ENCODE results near the gene SLC4A2.
"Not testable (repeated sequence)": the region's sequence is repeated elsewhere in the genome, so short reads cannot be mapped to it uniquely, and the experiment has no call there.

SLC4A2 gene

DNA sequence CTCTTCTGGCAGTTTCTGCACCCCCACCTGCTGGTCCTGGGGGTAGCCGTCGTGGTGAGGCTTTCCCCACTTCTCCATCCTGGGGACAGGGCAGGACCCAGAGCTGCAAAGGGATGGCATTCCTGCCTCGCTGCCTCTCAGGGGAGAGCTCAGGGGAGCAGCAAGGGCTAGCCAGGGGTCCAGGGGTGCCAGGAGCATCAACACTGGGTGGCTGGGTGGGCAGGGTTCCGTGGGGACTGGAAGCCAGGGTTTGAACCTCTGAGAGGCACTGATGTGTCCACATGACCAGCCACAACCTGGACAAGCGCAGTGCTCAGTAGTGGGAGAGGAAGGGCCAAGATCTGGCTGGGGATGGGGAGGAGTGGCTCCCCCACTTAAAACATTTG, 25.5 kb upstream of the SLC4A2 start:
- H3K27ac ChIP-seq (ENCODE audit: insufficient read depth, low read depth, low read length, poor library complexity, severe bottlenecking) = no peak overlapping the region
- H3K36me3 ChIP-seq (ENCODE audit: control insufficient read depth, insufficient read depth, low read length) = no peaks in the 10 kb centered on the region
- 90% methylated on average over 5 of the region's 5 CpGs for WGBS, 2 experiments
- no peaks in the 10 kb centered on the region for H3K27me3 ChIP-seq (ENCODE audit: control insufficient read depth, insufficient read depth, low read length, poor library complexity, severe bottlenecking)
- H3K4me1 ChIP-seq (ENCODE audit: control insufficient read depth, insufficient read depth, low read length) = no peaks in the 10 kb centered on the region
- no peaks in the 10 kb centered on the region for H3K9me3 ChIP-seq (ENCODE audit: control insufficient read depth, low read length)
- H3K4me3 ChIP-seq (ENCODE audit: insufficient read depth, low read depth, low read length) = no peak overlapping the region

DNA sequence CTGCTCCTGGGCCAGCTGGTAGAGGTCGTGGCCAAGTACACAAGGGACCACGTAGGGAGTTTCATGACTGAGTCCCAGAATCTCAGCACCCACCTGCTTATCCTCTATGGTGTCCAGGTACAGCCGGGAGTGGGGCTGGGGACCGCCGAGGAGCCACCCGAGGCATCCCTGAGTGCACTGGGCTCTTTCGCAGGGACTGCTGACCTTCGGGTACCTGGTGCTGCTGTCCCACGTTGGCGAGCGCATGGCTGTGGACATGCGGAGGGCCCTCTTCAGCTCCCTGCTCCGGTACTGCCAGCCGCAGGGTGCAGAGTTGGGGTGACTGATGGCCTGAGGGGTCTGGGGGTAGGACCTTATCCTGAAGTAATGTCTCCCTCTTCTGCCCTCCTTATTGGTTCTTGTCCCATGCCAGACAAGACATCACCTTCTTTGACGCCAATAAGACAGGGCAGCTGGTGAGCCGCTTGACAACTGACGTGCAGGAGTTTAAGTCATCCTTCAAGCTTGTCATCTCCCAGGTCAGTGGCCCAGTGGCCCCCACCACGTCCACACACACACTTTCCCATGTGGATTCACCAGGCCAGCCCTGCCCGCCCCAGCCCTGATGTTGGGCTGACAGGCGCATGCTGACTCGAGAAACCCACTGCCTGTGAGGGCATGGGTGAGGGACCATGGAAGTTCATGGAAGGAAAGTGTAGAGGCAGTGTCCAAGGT, 24.9 kb upstream of the SLC4A2 start:
- 94 to 95% methylated on average over 21 of the region's 21 CpGs for WGBS, 2 experiments

DNA sequence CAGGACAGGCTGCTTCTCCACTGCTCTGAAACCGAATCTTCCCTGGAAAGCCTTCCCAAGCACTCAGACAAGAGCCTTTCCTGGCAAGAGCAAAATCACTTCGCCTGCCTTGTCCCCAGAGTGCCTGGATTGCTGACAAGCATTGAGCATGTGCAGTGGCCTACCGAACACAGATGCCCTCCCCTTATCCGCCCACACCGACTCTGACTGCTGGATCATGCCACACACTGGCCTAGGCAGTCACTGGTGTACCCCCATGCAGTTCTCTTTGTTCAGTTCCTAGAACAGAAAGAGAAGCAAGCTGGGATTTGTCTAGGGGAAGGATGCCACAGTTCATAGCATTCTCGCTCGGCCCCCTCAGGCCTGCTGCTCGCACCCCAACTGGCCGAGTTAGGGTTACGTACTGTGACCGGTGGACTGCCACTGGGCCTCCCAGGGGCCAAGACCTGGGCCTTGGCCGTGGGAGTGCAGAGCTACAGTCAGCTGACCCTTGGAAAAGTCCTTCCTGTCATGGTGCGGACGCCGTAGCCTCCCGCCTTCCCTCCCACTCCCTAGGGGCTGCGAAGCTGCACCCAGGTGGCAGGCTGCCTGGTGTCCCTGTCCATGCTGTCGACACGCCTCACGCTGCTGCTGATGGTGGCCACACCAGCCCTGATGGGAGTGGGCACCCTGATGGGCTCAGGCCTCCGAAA, 24.2 kb upstream of the SLC4A2 start:
- no peak overlapping the region for H3K27ac ChIP-seq (ENCODE audit: insufficient read depth, low read depth, low read length, poor library complexity, severe bottlenecking)
- 92 to 93% methylated on average over 21 of the region's 21 CpGs for WGBS, 2 experiments
- H3K27me3 ChIP-seq (ENCODE audit: control insufficient read depth, insufficient read depth, low read length, poor library complexity, severe bottlenecking) = no peaks in the 10 kb centered on the region
- H3K36me3 ChIP-seq (ENCODE audit: control insufficient read depth, insufficient read depth, low read length) = no peaks in the 10 kb centered on the region
- no peaks in the 10 kb centered on the region for H3K4me1 ChIP-seq (ENCODE audit: control insufficient read depth, insufficient read depth, low read length)
- no peak overlapping the region for H3K4me3 ChIP-seq (ENCODE audit: insufficient read depth, low read depth, low read length)
- no peaks in the 10 kb centered on the region for H3K9me3 ChIP-seq (ENCODE audit: control insufficient read depth, low read length)

More for the DNA sequence above, 24.9 kb upstream of the SLC4A2 start:
- no peaks in the 10 kb centered on the region for H3K4me1 ChIP-seq (ENCODE audit: control insufficient read depth, insufficient read depth, low read length)
- no peaks in the 10 kb centered on the region for H3K36me3 ChIP-seq (ENCODE audit: control insufficient read depth, insufficient read depth, low read length)
- no peak overlapping the region for H3K27ac ChIP-seq (ENCODE audit: insufficient read depth, low read depth, low read length, poor library complexity, severe bottlenecking)
- no peaks in the 10 kb centered on the region for H3K27me3 ChIP-seq (ENCODE audit: control insufficient read depth, insufficient read depth, low read length, poor library complexity, severe bottlenecking)
- H3K9me3 ChIP-seq (ENCODE audit: control insufficient read depth, low read length) = no peaks in the 10 kb centered on the region
- H3K4me3 ChIP-seq (ENCODE audit: insufficient read depth, low read depth, low read length) = no peak overlapping the region

DNA sequence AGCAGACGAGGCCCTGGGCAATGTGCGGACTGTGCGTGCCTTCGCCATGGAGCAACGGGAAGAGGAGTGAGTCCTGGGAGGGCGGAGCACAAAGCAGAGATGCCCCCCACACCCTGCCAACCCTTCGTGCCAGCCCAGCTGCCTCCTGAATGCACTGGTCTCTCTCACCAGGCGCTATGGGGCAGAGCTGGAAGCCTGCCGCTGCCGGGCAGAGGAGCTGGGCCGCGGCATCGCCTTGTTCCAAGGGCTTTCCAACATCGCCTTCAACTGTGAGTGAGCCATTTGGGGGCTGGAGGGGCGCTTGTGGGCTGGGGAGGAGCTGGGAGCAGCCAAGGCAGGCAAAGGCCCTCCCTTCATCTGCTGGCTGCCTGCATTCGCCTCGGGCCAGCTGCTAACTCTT, 23.5 kb upstream of the SLC4A2 start:
- Histone ChIP-seq H3K4me3 (ENCODE audit: insufficient read depth, low read depth, low read length) (no peak overlapping the region), H3K27me3 (ENCODE audit: control insufficient read depth, insufficient read depth, low read length, poor library complexity, severe bottlenecking) (no peaks in the 10 kb centered on the region), H3K9me3 (ENCODE audit: control insufficient read depth, low read length) (no peaks in the 10 kb centered on the region), H3K27ac (ENCODE audit: insufficient read depth, low read depth, low read length, poor library complexity, severe bottlenecking) (no peak overlapping the region), H3K36me3 (ENCODE audit: control insufficient read depth, insufficient read depth, low read length) (no peaks in the 10 kb centered on the region), H3K4me1 (ENCODE audit: control insufficient read depth, insufficient read depth, low read length) (no peaks in the 10 kb centered on the region)
- WGBS, 2 experiments = 95 to 96% methylated on average over 17 of the region's 17 CpGs

DNA sequence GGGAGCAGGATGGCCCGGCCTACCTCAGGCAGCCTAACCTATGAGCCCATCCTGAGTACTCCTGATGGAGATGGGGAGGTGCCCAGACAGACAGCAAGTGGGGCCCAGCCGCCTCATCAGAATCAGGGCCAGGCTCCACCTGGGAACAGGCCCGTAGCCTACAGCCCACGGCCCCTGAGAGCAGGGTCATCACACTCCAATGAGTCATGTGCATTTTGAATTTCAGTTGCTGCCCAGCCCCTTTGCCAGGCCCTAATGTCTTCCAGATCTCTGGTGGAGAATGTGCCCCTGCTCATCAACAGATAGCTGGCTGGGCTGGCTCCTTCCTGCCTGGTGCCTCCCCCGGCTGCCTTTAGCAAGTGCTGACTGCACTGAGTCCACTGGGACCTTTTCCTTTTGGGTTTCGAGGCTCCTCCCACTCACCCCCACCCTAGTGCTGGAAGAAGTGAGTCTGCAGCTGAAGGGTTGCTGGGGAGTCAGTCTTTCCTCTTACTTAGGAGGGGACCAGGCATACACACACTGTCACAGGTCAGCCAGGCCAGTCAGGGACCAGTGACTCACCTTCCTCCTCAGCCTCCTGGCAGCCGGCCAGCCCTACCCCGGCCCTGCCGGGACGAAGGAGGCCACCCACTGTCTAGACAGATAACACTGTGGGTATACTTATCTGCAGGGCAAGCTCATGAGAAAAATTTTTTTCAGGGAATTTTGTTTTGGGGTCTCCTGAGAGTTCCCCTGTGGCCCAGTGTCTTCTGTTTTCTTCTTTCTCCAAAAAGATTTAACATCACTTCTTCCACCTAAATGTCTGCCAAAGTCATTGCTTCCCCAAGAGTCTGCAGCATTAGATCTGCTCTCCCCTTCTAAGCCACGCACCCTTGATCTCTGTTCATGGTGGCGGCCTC, 20.2 kb upstream of the SLC4A2 start:
- 74 to 76% methylated on average over 12 of the region's 12 CpGs for WGBS, 2 experiments
- Histone ChIP-seq H3K27me3 (ENCODE audit: control insufficient read depth, insufficient read depth, low read length, poor library complexity, severe bottlenecking) (no peaks in the 10 kb centered on the region), H3K9me3 (ENCODE audit: control insufficient read depth, low read length) (no peaks in the 10 kb centered on the region), H3K4me1 (ENCODE audit: control insufficient read depth, insufficient read depth, low read length) (no peaks in the 10 kb centered on the region), H3K36me3 (ENCODE audit: control insufficient read depth, insufficient read depth, low read length) (no peaks in the 10 kb centered on the region), H3K4me3 (ENCODE audit: insufficient read depth, low read depth, low read length) (no peak overlapping the region), H3K27ac (ENCODE audit: insufficient read depth, low read depth, low read length, poor library complexity, severe bottlenecking) (no peak overlapping the region)

DNA sequence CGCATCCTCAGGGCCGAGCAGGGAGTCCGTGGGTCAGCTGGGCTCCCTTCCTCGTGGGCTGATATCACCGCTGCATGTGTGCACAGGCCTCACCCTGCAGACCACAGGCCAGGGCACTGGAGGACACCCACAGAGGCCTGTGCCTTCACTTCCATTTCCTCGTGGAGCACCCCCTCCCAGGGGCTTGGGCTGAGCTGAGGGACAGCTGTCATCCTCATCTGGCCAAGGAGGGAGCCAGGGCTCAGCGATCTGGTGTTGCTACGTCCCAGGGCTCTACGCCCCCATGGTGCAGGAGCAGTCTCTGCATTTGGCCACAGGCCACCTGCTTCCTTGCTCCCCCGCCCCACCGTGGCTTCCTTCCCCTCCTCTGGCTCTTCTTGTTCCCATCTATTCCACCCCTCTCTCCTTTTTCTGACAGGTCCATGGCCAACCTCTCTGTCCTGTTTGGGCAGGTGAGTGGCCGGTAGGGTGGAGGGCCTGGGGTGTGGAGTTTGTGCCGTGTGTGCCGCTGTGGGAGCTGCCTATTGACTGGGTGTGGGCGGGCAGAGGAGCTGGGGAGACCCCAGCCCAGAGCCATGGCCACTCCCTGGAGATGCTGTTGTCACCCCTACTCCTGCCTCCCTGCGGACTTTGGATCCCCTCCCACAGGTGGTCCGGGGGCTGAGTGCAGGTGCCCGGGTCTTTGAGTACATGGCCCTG, 19.4 kb upstream of the SLC4A2 start:
- no peaks in the 10 kb centered on the region for H3K36me3 ChIP-seq (ENCODE audit: control insufficient read depth, insufficient read depth, low read length)
- H3K4me3 ChIP-seq (ENCODE audit: insufficient read depth, low read depth, low read length) = no peak overlapping the region
- 87% methylated on average over 18 of the region's 18 CpGs for WGBS, 2 experiments
- no peaks in the 10 kb centered on the region for H3K4me1 ChIP-seq (ENCODE audit: control insufficient read depth, insufficient read depth, low read length)
- no peaks in the 10 kb centered on the region for H3K27me3 ChIP-seq (ENCODE audit: control insufficient read depth, insufficient read depth, low read length, poor library complexity, severe bottlenecking)
- no peaks in the 10 kb centered on the region for H3K9me3 ChIP-seq (ENCODE audit: control insufficient read depth, low read length)
- H3K27ac ChIP-seq (ENCODE audit: insufficient read depth, low read depth, low read length, poor library complexity, severe bottlenecking) = no peak overlapping the region

DNA sequence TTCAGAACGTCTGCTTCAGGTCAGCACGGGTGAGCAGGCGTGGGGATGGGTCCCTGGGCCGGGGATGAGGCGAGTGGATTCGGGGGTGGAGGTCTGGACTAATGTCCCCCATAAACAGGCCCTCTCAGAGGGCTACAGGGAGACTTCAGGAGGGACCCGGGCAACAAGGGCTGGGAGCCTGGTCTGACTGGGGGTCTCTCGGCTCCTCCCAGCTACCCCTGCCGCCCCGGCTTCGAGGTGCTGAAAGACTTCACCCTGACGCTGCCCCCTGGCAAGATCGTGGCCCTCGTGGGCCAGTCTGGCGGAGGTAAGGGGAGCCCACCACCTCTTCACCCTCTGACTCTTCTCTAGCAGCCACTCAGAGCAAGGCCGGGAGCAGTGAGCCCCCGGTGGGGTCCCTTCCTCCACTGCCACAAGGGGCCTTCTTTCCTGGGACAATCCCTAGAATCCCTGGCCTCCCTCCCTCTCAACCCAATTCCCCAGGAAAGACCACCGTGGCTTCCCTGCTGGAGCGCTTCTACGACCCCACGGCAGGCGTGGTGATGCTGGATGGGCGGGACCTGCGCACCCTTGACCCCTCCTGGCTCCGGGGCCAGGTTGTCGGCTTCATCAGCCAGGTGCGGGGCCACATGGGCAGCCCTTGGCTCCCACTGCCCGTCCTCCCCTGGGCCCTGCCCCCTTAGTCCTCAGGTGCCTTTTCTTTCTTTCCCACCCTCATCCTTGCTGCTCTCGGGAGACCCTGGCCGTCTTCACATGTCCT, 18.6 kb upstream of the SLC4A2 start:
- WGBS, 2 experiments = 93 to 94% methylated on average over 30 of the region's 30 CpGs

DNA sequence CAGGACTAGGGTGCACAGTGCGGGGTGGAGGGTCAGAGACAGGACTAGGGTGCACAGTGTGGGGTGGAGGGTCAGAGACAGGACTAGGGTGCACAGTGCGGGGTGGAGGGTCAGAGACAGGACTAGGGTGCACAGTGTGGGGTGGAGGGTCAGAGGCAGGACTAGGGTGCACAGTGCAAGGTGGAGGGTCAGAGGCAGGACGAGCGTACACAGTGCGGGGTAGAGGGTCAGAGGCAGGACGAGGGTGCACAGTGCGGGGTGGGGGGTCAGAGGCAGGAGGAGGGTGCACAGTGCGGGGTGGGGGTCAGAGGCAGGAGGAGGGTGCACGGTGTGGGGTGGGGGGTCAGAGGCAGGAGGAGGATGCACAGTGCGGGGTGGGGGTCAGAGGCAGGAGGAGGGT, 15.9 kb upstream of the SLC4A2 start:
- not testable (repeated sequence) for H3K9me3 ChIP-seq (ENCODE audit: control insufficient read depth, low read length); H3K36me3 ChIP-seq (ENCODE audit: control insufficient read depth, insufficient read depth, low read length); H3K4me3 ChIP-seq (ENCODE audit: insufficient read depth, low read depth, low read length); H3K27me3 ChIP-seq (ENCODE audit: control insufficient read depth, insufficient read depth, low read length, poor library complexity, severe bottlenecking); H3K27ac ChIP-seq (ENCODE audit: insufficient read depth, low read depth, low read length, poor library complexity, severe bottlenecking); H3K4me1 ChIP-seq (ENCODE audit: control insufficient read depth, insufficient read depth, low read length)
- WGBS, 2 experiments = 89 to 90% methylated on average over 10 of the region's 10 CpGs

More for the DNA sequence above, 18.6 kb upstream of the SLC4A2 start:
- Histone ChIP-seq H3K27me3 (ENCODE audit: control insufficient read depth, insufficient read depth, low read length, poor library complexity, severe bottlenecking) (no peaks in the 10 kb centered on the region), H3K4me3 (ENCODE audit: insufficient read depth, low read depth, low read length) (no peak overlapping the region), H3K27ac (ENCODE audit: insufficient read depth, low read depth, low read length, poor library complexity, severe bottlenecking) (no peak overlapping the region), H3K9me3 (ENCODE audit: control insufficient read depth, low read length) (no peaks in the 10 kb centered on the region), H3K4me1 (ENCODE audit: control insufficient read depth, insufficient read depth, low read length) (no peaks in the 10 kb centered on the region), H3K36me3 (ENCODE audit: control insufficient read depth, insufficient read depth, low read length) (no peaks in the 10 kb centered on the region)

DNA sequence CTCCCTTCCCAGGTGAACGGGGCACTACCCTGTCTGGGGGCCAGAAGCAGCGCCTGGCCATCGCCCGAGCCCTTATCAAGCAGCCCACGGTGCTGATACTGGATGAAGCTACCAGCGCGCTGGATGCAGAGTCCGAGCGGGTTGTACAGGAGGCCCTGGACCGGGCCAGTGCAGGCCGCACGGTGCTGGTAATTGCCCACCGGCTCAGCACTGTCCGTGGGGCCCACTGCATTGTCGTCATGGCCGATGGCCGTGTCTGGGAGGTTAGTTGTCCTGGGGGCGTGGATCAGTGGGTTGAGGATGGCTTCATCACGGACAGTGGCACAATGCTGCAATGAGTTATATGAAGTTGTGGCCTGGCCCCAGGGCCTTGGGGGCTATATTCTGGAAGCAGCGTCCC, 15.4 kb upstream of the SLC4A2 start:
- Histone ChIP-seq H3K36me3 (ENCODE audit: control insufficient read depth, insufficient read depth, low read length) (no peaks in the 10 kb centered on the region), H3K9me3 (ENCODE audit: control insufficient read depth, low read length) (no peaks in the 10 kb centered on the region), H3K4me3 (ENCODE audit: insufficient read depth, low read depth, low read length) (no peak overlapping the region), H3K27ac (ENCODE audit: insufficient read depth, low read depth, low read length, poor library complexity, severe bottlenecking) (no peak overlapping the region), H3K4me1 (ENCODE audit: control insufficient read depth, insufficient read depth, low read length) (no peaks in the 10 kb centered on the region), H3K27me3 (ENCODE audit: control insufficient read depth, insufficient read depth, low read length, poor library complexity, severe bottlenecking) (peaks cover 7% of the 10 kb centered on the region)
- WGBS, 2 experiments = 95 to 96% methylated on average over 20 of the region's 20 CpGs
